ENCODE data around the gene KIF12.

KIF12 gene

GRCh38 chr9:114123031-114123977 lies 24.2 kb upstream of the KIF12 start:
- no peak for DNase-seq

- DNase-seq, result no peak
These were observed 23.3 kb upstream of the KIF12 start for GRCh38 chr9:114122136-114123027.

- no peak for DNase-seq
These were observed 22.4 kb upstream of the KIF12 start for GRCh38 chr9:114121227-114122135.

GRCh38 chr9:114120192-114121014 lies 21.3 kb upstream of the KIF12 start:
- no peak for DNase-seq

- no peak for DNase-seq
These were observed 20.4 kb upstream of the KIF12 start for GRCh38 chr9:114119242-114120191.

GRCh38 chr9:114117996-114118830 lies 19.1 kb upstream of the KIF12 start:
- DNase-seq, result no peak

GRCh38 chr9:114117614-114117995 lies 18.5 kb upstream of the KIF12 start:
- no peak for DNase-seq

- no peak for DNase-seq
These were observed 17.1 kb upstream of the KIF12 start for GRCh38 chr9:114116126-114116747.

GRCh38 chr9:114115654-114116125 lies 16.6 kb upstream of the KIF12 start:
- no peak for DNase-seq

GRCh38 chr9:114114364-114114763 lies 15.3 kb upstream of the KIF12 start:
- DNase-seq, result no peak

- DNase-seq, result no peak
These were observed 13.9 kb upstream of the KIF12 start for GRCh38 chr9:114112778-114113584.

- DNase-seq, result no peak
These were observed 13.2 kb upstream of the KIF12 start for GRCh38 chr9:114112325-114112724.

- no peak for DNase-seq
These were observed 11.1 kb upstream of the KIF12 start for GRCh38 chr9:114110180-114110579.

- no peak for DNase-seq
These were observed 10.0 kb upstream of the KIF12 start for GRCh38 chr9:114109124-114109523.

- DNase-seq, result peak; percentile 16
These were observed 9.1 kb upstream of the KIF12 start for GRCh38 chr9:114108016-114108833.

- no peak for DNase-seq
These were observed 8.4 kb upstream of the KIF12 start for GRCh38 chr9:114107286-114108001.

All from CD4-positive, alpha-beta T cell treated with Interferon gamma for 1 hour (primary cell).